Astrocyte of the cerebellum (primary cell): ENCODE measurements around the gene BRF1.

Source experiments
- DNase-seq: peaks from one replicate; pipeline ENCODE4 v3.0.0-alpha.2; 2011; ENCODE audit warnings: low read depth
- H3K4me3 ChIP-seq: 2 replicates; pipeline ENCODE4 v1.5.1; 2011; ENCODE audit warnings: mild to moderate bottlenecking, low read depth, low read length, moderate library complexity
- in situ Hi-C: cut with HindIII; loops from 2 replicates; pipeline ENCODE4 v1.10.0; 2017; ENCODE audit warnings: low sequenced_read_pairs
- TF ChIP-seq, protein P1 (sequence below): IDR thresholded peaks from 2 replicates; pipeline ENCODE4 v1.5.1; 2012; ENCODE audit warnings: low read length, low read depth, moderate library complexity, mild to moderate bottlenecking; ENCODE audit errors: missing control alignments

BRF1 gene

DNA sequence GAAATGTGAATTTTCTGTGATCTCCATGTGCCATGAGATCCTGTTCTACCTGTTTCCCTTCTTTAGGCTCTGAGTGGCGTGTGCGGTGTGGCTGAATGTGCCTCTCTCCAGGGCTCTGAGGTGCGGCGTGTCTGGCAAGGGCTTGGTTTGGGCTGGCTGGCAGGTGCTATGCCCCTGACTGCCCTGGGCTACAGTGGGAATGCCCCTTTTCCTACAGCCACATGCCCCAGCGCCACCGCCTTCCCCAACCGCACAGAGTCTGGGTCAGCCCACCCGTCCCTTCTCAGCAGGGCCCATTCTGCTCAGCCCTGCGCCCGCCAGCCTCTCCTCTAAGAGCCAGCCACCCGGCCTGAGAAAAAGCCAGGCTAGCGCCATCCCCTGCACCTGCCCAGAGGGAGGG, 27.7 kb downstream of the BRF1 start:
- TF ChIP-seq, protein P1, sequence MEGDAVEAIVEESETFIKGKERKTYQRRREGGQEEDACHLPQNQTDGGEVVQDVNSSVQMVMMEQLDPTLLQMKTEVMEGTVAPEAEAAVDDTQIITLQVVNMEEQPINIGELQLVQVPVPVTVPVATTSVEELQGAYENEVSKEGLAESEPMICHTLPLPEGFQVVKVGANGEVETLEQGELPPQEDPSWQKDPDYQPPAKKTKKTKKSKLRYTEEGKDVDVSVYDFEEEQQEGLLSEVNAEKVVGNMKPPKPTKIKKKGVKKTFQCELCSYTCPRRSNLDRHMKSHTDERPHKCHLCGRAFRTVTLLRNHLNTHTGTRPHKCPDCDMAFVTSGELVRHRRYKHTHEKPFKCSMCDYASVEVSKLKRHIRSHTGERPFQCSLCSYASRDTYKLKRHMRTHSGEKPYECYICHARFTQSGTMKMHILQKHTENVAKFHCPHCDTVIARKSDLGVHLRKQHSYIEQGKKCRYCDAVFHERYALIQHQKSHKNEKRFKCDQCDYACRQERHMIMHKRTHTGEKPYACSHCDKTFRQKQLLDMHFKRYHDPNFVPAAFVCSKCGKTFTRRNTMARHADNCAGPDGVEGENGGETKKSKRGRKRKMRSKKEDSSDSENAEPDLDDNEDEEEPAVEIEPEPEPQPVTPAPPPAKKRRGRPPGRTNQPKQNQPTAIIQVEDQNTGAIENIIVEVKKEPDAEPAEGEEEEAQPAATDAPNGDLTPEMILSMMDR: no peak

DNA sequence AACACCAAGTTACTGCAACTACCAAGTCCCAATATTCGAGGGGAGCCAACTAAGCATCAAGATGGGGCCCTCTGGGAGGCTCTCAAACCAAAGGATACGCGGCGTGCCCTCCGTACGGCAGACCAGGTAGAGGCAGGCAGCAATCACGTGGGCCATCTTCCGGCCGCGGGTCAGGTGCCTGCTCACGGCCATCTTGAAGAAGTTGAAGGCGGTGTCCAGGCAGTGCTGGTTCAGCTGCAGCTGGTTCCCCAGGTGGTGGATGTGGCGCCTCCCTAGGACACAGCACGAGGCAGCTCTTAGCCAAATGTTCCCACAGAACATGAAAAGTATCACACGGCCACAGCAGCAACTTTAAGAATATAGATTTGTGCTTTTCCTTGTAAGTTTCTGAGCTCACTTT, 28.2 kb downstream of the BRF1 start:
- in situ Hi-C loops: no loop called here
- DNase-seq: no peak
- TF ChIP-seq, protein P1: no peak
- no peak overlapping the region for H3K4me3 ChIP-seq

More for the DNA sequence above, 27.7 kb downstream of the BRF1 start:
- in situ Hi-C loops: no loop called here
- no peak for DNase-seq
- no peak overlapping the region for H3K4me3 ChIP-seq

DNA sequence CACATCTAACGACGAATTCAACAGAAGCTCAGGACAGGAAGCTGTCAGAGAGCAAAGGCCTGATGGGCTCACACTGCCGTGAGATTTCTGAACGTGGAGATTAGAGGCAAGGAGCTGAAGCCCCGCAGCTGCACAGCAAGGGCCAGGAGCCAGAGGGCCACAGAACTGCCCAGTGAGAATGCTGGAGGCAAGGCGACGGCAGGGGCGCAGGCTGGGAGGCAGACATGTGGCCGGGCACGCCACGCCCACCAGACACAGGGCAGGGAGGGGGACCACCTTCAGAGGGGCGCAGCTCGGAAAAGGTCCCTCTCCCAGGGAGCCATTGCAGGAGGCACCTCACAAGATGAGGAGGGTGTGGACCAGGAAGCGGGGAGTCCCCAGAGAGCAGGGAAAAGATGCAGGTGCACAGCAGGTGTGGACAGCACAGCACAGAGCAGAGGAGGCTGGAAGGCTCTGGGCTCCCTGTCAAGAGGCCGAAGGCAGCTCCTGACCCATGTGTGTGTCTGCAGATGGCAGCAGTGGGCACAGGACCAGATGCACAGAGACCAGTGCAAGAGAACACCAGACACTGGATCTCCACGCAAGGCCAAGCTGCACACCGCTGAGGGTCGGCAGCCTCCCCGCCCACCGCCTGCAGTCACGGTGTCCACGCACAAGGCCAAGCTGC, 29.4 kb downstream of the BRF1 start:
- DNase-seq: no peak
- no peak overlapping the region for H3K4me3 ChIP-seq
- in situ Hi-C loops: no loop called here
- TF ChIP-seq, protein P1: no peak

DNA sequence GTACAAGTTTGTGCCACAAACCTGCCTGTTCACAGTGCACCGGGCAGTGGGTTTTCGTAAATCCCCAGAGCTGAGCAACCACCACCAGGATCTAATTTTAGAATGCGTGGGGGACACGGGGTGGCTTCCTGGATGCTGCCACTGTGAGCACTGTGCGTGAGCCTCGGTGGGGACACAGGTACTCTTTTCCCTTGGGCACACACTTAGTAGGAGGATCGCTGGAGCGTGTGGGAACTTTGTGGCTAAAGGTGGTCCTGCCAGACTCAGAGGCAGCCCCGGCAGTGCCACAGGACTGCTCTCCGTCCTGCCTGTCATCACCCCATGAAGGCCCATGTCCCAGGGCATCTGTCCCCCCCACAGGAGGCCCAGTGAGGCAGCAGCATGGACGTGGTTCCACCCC, 31.4 kb downstream of the BRF1 start:
- in situ Hi-C loops: no loop called here
- no peak for DNase-seq
- H3K4me3 ChIP-seq: no peak overlapping the region
- TF ChIP-seq, protein P1: no peak

DNA sequence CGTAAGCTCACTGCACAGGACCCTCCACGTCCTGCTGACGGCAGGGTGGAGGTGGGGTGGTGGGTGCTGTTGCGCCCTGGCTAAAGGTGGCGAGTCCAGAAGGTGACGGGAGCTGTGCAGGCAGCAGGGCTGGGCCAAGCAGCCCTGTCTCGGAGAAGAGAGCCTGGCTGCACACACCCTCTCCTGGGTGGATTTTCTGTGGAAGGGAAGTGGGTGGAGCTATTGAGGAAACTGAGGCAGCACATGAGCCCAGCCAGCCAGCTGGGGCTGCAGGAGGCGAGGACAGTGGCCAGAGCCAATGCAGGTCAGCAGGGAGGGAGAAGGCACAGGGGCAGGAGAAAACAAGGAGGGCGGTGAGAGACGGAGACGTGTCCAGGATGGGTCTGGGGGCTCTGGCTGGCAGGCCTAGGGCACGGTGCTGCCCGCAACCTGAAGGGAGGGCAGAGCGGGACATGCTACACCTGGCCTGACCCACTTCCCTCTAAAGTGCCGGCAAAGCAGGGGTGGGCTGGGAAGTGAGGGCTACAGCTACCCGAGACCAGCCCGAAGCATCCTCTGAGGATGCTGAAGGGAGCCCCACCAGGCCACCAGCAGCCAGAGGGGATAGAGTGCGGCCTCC, 32.0 kb downstream of the BRF1 start:
- in situ Hi-C loops: no loop called here
- H3K4me3 ChIP-seq: no peak overlapping the region
- TF ChIP-seq, protein P1: no peak
- DNase-seq: no peak

DNA sequence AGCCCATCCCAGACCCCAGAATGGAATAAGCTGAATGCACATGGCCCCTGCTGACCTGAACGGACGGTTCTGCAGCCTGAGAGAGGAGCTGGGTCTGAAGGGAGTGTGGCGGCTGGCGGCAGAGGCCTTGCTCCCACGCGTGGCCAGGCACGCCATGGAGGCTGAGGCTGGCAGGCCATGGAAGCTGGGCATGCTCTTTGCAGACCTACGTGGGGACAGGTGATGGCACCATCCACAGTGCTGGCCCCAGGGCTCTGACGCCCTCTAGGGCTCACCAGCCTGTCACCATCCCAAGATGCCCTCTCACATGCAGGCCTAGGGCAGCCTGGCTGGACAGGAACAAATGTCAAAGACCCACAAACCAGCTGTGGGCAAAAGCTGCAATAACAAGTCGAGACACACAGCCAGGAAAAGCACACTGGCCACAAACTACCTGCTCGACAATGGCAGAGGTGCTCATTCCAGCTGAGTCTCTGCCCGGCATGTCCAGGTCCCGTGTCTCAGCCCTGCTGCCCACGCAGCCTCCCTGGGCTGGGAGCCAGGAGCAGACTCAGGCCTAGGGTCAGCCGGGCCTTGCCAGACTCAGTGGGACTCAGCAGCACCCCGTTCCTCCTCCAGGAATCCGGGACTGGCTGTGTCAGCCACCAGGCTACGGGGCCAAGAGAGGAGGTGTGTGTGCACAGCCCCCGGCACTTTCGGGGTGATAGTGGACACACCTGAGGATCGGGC, 32.8 kb downstream of the BRF1 start:
- in situ Hi-C loops: no loop called here
- TF ChIP-seq, protein P1: no peak
- no peak overlapping the region for H3K4me3 ChIP-seq
- DNase-seq: no peak
